Measurements from ENCODE around the gene ATP6V1G1. TPM values are rescaled to one million over a fixed set of nuclear protein-coding genes. Genes with fewer than 3 reads are reported as not detected.

ATP6V1G1 gene
- total RNA-seq = 10 to 100 TPM; 37.4 to 37.8 TPM

- DNase-seq (ENCODE audit: low spot score in 2 of 2) = peak; percentile 98 to 99
- H3K9me3 Mint-ChIP-seq = no peaks in the 10 kb centered on the region
- H3K27ac Mint-ChIP-seq = peak within 1 kb of the TSS; percentile 99 to 100
- ATAC-seq = peak; percentile 95 to 96
- peaks cover 22 to 27% of the 10 kb centered on the region in 2 donors for H3K36me3 Mint-ChIP-seq
Observed at GRCh38 chr9:114587345-114588202, at the start of gene ATP6V1G1. ATP6V1G1 (plus strand) TSS chr9:114587769; CDS start chr9:114587839, 70 bp downstream.

- ATAC-seq (peak; percentile 76 to 79), DNase-seq (ENCODE audit: low spot score in 2 of 2) (peak in 1 of 2 donors; percentile 5)
- H3K27ac Mint-ChIP-seq = no peak overlapping the region
- no peaks in the 10 kb centered on the region for H3K36me3 Mint-ChIP-seq
- no peaks in the 10 kb centered on the region for H3K9me3 Mint-ChIP-seq
Observed at GRCh38 chr9:114538241-114538640, 49.3 kb upstream of the ATP6V1G1 start.

GRCh38 chr9:114539701-114540380 is 47.7 kb upstream of the ATP6V1G1 start:
- DNase-seq (ENCODE audit: low spot score in 2 of 2) (no peak), ATAC-seq (no peak)
- Mint-ChIP-seq H3K27ac (peak overlapping the region in 1 of 2 donors; percentile 3), H3K9me3 (no peaks in the 10 kb centered on the region), H3K36me3 (no peaks in the 10 kb centered on the region)

- Mint-ChIP-seq H3K36me3 (no peaks in the 10 kb centered on the region), H3K9me3 (no peaks in the 10 kb centered on the region), H3K27ac (no peak overlapping the region)
- no peak for ATAC-seq
- DNase-seq (ENCODE audit: low spot score in 2 of 2) = no peak
Observed at GRCh38 chr9:114545055-114545454, 42.5 kb upstream of the ATP6V1G1 start.

- Mint-ChIP-seq H3K27ac (no peak overlapping the region), H3K36me3 (no peaks in the 10 kb centered on the region), H3K9me3 (no peaks in the 10 kb centered on the region)
- ATAC-seq (no peak), DNase-seq (ENCODE audit: low spot score in 2 of 2) (no peak)
Observed at GRCh38 chr9:114546851-114547250, 40.7 kb upstream of the ATP6V1G1 start.

- no peak overlapping the region for H3K27ac Mint-ChIP-seq
- no peaks in the 10 kb centered on the region for H3K36me3 Mint-ChIP-seq
- no peak for DNase-seq (ENCODE audit: low spot score in 2 of 2)
- no peak for ATAC-seq
- H3K9me3 Mint-ChIP-seq = no peaks in the 10 kb centered on the region
Observed at GRCh38 chr9:114549697-114550330, 37.8 kb upstream of the ATP6V1G1 start.

GRCh38 chr9:114551750-114552685 is 35.6 kb upstream of the ATP6V1G1 start:
- no peak for DNase-seq (ENCODE audit: low spot score in 2 of 2)
- Mint-ChIP-seq H3K27ac (no peak overlapping the region), H3K9me3 (peaks cover 0 to 4% of the 10 kb centered on the region in 2 donors), H3K36me3 (no peaks in the 10 kb centered on the region)
- peak in 1 of 2 donors; percentile 59 for ATAC-seq

- H3K27ac Mint-ChIP-seq = no peak overlapping the region
- peaks cover 0 to 4% of the 10 kb centered on the region in 2 donors for H3K9me3 Mint-ChIP-seq
- DNase-seq (ENCODE audit: low spot score in 2 of 2) (no peak), ATAC-seq (no peak)
- H3K36me3 Mint-ChIP-seq = no peaks in the 10 kb centered on the region
Observed at GRCh38 chr9:114552706-114553105, 34.9 kb upstream of the ATP6V1G1 start.

- Mint-ChIP-seq H3K9me3 (peaks cover 0 to 4% of the 10 kb centered on the region in 2 donors), H3K27ac (no peak overlapping the region), H3K36me3 (no peaks in the 10 kb centered on the region)
- DNase-seq (ENCODE audit: low spot score in 2 of 2) (no peak), ATAC-seq (no peak)
Observed at GRCh38 chr9:114553202-114553601, 34.4 kb upstream of the ATP6V1G1 start.

- no peak for DNase-seq (ENCODE audit: low spot score in 2 of 2)
- Mint-ChIP-seq H3K27ac (no peak overlapping the region), H3K36me3 (no peaks in the 10 kb centered on the region), H3K9me3 (peaks cover 0 to 4% of the 10 kb centered on the region in 2 donors)
- no peak for ATAC-seq
Observed at GRCh38 chr9:114555696-114556095, 31.9 kb upstream of the ATP6V1G1 start.

GRCh38 chr9:114558027-114558675 is 29.4 kb upstream of the ATP6V1G1 start:
- peaks cover 0 to 4% of the 10 kb centered on the region in 2 donors for H3K9me3 Mint-ChIP-seq
- DNase-seq (ENCODE audit: low spot score in 2 of 2) (no peak), ATAC-seq (no peak)
- no peaks in the 10 kb centered on the region for H3K36me3 Mint-ChIP-seq
- H3K27ac Mint-ChIP-seq = peak overlapping the region in 1 of 2 donors; percentile 15

- H3K9me3 Mint-ChIP-seq = peaks cover 0 to 4% of the 10 kb centered on the region in 2 donors
- no peaks in the 10 kb centered on the region for H3K36me3 Mint-ChIP-seq
- DNase-seq (ENCODE audit: low spot score in 2 of 2) (no peak), ATAC-seq (no peak)
- H3K27ac Mint-ChIP-seq = peak overlapping the region in 1 of 2 donors; percentile 68
Observed at GRCh38 chr9:114559830-114560513, 27.6 kb upstream of the ATP6V1G1 start.

GRCh38 chr9:114560956-114561355 is 26.6 kb upstream of the ATP6V1G1 start:
- peaks cover 0 to 4% of the 10 kb centered on the region in 2 donors for H3K9me3 Mint-ChIP-seq
- no peak for DNase-seq (ENCODE audit: low spot score in 2 of 2)
- no peaks in the 10 kb centered on the region for H3K36me3 Mint-ChIP-seq
- H3K27ac Mint-ChIP-seq = no peak overlapping the region
- ATAC-seq = no peak

GRCh38 chr9:114561771-114562170 is 25.8 kb upstream of the ATP6V1G1 start:
- peaks cover 0 to under 1% of the 10 kb centered on the region in 2 donors for H3K9me3 Mint-ChIP-seq
- no peaks in the 10 kb centered on the region for H3K36me3 Mint-ChIP-seq
- ATAC-seq = no peak
- no peak overlapping the region for H3K27ac Mint-ChIP-seq
- DNase-seq (ENCODE audit: low spot score in 2 of 2) = no peak

- Mint-ChIP-seq H3K36me3 (no peaks in the 10 kb centered on the region), H3K27ac (no peak overlapping the region)
- ATAC-seq = no peak
Observed at GRCh38 chr9:114565204-114565603, 22.4 kb upstream of the ATP6V1G1 start.

More at GRCh38 chr9:114565204-114565603, 22.4 kb upstream of the ATP6V1G1 start:
- DNase-seq (ENCODE audit: low spot score in 2 of 2) = no peak
- H3K9me3 Mint-ChIP-seq = no peaks in the 10 kb centered on the region
